ENCODE data around the gene FBLN2. TPM values are rescaled to one million over a fixed set of nuclear protein-coding genes. Genes with fewer than 3 reads are reported as not detected.

FBLN2 gene
- total RNA-seq, 4 donors from 2014 or later: 20.6 to 51.2 (median 32.8) TPM

GRCh38 chr3:13526626-13526949 is 22.3 kb upstream of the FBLN2 start:
- Histone ChIP-seq H3K27me3 (no peaks in the 10 kb centered on the region), H3K36me3 (no peaks in the 10 kb centered on the region), H3K9me3 (no peaks in the 10 kb centered on the region), H3K4me1 (no peaks in the 10 kb centered on the region), H3K4me3 (no peak overlapping the region), H3K27ac (no peak overlapping the region)
- no peak for TF ChIP-seq CTCF (IDR thresholded peaks at IDR 0.05)
- TF ChIP-seq POLR2A (IDR thresholded peaks at IDR 0.05): no peak
- DNase-seq: peak in 1 of 3 donors; percentile 23

GRCh38 chr3:13528217-13528867 is 20.6 kb upstream of the FBLN2 start:
- DNase-seq: peak in 1 of 3 donors; percentile 6
- no peak overlapping the region for H3K27ac ChIP-seq
- no peaks in the 10 kb centered on the region for H3K36me3 ChIP-seq
- no peaks in the 10 kb centered on the region for H3K4me1 ChIP-seq
- H3K9me3 ChIP-seq: no peaks in the 10 kb centered on the region
- TF ChIP-seq CTCF (IDR thresholded peaks at IDR 0.05) (no peak), POLR2A (IDR thresholded peaks at IDR 0.05) (no peak)
- no peaks in the 10 kb centered on the region for H3K27me3 ChIP-seq
- no peak overlapping the region for H3K4me3 ChIP-seq

- H3K27ac ChIP-seq: no peak overlapping the region
- TF ChIP-seq CTCF (IDR thresholded peaks at IDR 0.05) (no peak), POLR2A (IDR thresholded peaks at IDR 0.05) (no peak)
These were observed 19.5 kb upstream of the FBLN2 start for GRCh38 chr3:13529196-13530112.

GRCh38 chr3:13530241-13531009 is 18.5 kb upstream of the FBLN2 start:
- Histone ChIP-seq H3K9me3 (no peaks in the 10 kb centered on the region), H3K4me1 (no peaks in the 10 kb centered on the region), H3K27ac (no peak overlapping the region), H3K27me3 (no peaks in the 10 kb centered on the region), H3K36me3 (no peaks in the 10 kb centered on the region), H3K4me3 (no peak overlapping the region)
- DNase-seq: no peak
- TF ChIP-seq POLR2A (IDR thresholded peaks at IDR 0.05): no peak
- no peak for TF ChIP-seq CTCF (IDR thresholded peaks at IDR 0.05)

More at GRCh38 chr3:13529196-13530112, 19.5 kb upstream of the FBLN2 start:
- Histone ChIP-seq H3K9me3 (no peaks in the 10 kb centered on the region), H3K27me3 (no peaks in the 10 kb centered on the region), H3K4me3 (no peak overlapping the region), H3K36me3 (no peaks in the 10 kb centered on the region), H3K4me1 (no peaks in the 10 kb centered on the region)
- no peak for DNase-seq

- Histone ChIP-seq H3K4me3 (no peak overlapping the region), H3K36me3 (no peaks in the 10 kb centered on the region), H3K27ac (no peak overlapping the region), H3K4me1 (no peaks in the 10 kb centered on the region), H3K9me3 (no peaks in the 10 kb centered on the region), H3K27me3 (no peaks in the 10 kb centered on the region)
- TF ChIP-seq CTCF (IDR thresholded peaks at IDR 0.05) (no peak), POLR2A (IDR thresholded peaks at IDR 0.05) (no peak)
- DNase-seq: no peak
These were observed 16.8 kb upstream of the FBLN2 start for GRCh38 chr3:13532085-13532484.

Measured in Peyer's patch (tissue), 4 donors.